Progenitor cell of endocrine pancreas (in vitro differentiated cells): ENCODE results near the gene FMN1. TPM values are rescaled to one million over a fixed set of nuclear protein-coding genes. Genes with fewer than 3 reads are reported as not detected.

Source experiments
- DNase-seq: peaks from one replicate; pipeline ENCODE4 v3.0.0; 2021; ENCODE audit warnings: low spot score; ENCODE audit not compliant: unreplicated experiment
- H3K27ac Mint-ChIP-seq: 2 replicates; pipeline ENCODE4 v1.8.0; 2021; ENCODE audit warnings: mild to moderate bottlenecking, moderate library complexity, mixed read lengths
- H3K27me3 Mint-ChIP-seq: 2 replicates; pipeline ENCODE4 v1.8.0; 2021; ENCODE audit warnings: mixed read lengths
- H3K36me3 Mint-ChIP-seq: 2 replicates; pipeline ENCODE4 v1.8.0; 2022; ENCODE audit warnings: mixed read lengths; ENCODE audit not compliant: insufficient read depth
- H3K4me1 Mint-ChIP-seq: 2 replicates; pipeline ENCODE4 v1.8.0; 2021; ENCODE audit warnings: low read depth, mixed read lengths
- H3K4me3 Mint-ChIP-seq: 2 replicates; pipeline ENCODE4 v1.8.0; 2021; ENCODE audit warnings: low read depth, mild to moderate bottlenecking, moderate library complexity, mixed read lengths
- H3K9me3 Mint-ChIP-seq: 2 replicates; pipeline ENCODE4 v1.8.0; 2021; ENCODE audit warnings: low read depth, mixed read lengths
- total RNA-seq: library from RNA; stranded (reverse); gene quantifications from 2 replicates; pipeline ENCODE4 v1.2.1, GENCODE V29; 2021
- TF ChIP-seq, protein P1 (sequence below): fragments of 200-600 bp; sonication (generic); IDR thresholded peaks from one replicate; pipeline ENCODE4 v1.5.0; 2021; ENCODE audit warnings: antibody characterized with exemption, mild to moderate bottlenecking; ENCODE audit not compliant: unreplicated experiment

The FMN1 gene
- total RNA-seq, 1 donor from 2014 or later: 0.41 TPM

DNA sequence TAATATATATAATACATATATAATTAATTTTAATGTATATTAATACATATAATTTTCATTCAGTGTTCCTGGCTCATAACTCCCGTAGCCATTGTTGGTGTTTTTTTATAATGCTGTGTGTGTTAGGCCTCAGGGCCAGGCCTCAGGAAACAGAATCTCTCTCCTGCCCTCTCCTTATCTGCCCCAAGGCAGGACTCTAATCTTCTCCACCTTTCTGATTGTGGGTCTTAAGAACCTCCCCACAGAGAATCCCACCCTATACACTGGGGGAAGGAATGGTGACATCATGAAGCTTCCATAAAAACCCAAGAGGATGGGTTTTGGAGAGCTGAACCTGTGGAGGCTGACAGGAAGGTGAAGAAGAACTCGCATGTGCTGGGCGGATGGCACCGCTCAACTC, 4.0 kb upstream of the FMN1 start:
- no peaks in the 10 kb centered on the region for H3K9me3 Mint-ChIP-seq
- peaks cover 31% of the 10 kb centered on the region for H3K4me1 Mint-ChIP-seq
- no peaks in the 10 kb centered on the region for H3K36me3 Mint-ChIP-seq
- H3K4me3 Mint-ChIP-seq: no peak overlapping the region
- DNase-seq: no peak
- H3K27me3 Mint-ChIP-seq: peaks cover 21% of the 10 kb centered on the region
- TF ChIP-seq, protein P1, sequence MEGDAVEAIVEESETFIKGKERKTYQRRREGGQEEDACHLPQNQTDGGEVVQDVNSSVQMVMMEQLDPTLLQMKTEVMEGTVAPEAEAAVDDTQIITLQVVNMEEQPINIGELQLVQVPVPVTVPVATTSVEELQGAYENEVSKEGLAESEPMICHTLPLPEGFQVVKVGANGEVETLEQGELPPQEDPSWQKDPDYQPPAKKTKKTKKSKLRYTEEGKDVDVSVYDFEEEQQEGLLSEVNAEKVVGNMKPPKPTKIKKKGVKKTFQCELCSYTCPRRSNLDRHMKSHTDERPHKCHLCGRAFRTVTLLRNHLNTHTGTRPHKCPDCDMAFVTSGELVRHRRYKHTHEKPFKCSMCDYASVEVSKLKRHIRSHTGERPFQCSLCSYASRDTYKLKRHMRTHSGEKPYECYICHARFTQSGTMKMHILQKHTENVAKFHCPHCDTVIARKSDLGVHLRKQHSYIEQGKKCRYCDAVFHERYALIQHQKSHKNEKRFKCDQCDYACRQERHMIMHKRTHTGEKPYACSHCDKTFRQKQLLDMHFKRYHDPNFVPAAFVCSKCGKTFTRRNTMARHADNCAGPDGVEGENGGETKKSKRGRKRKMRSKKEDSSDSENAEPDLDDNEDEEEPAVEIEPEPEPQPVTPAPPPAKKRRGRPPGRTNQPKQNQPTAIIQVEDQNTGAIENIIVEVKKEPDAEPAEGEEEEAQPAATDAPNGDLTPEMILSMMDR: no peak
- H3K27ac Mint-ChIP-seq: no peak overlapping the region

DNA sequence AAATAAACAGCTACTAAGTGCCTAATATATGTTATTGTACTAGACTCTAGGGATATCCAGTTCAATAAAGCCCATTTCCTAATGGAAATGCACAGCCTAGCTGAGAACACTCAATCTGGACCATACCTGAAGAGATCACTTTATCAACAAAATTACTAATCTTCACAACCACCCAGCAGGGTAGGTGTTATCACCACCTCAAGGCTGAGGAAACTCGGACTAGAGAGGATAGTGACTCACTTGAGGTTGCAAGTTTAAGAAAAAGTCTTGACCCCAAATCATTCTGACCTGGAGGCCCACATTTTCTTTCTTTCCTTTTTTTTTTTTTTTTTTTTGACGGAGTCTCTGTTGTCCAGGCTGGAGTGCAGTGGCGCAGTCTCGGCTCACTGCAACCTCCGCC, 3.1 kb upstream of the FMN1 start:
- Mint-ChIP-seq H3K4me1 (peaks cover 29% of the 10 kb centered on the region), H3K9me3 (no peaks in the 10 kb centered on the region)

DNA sequence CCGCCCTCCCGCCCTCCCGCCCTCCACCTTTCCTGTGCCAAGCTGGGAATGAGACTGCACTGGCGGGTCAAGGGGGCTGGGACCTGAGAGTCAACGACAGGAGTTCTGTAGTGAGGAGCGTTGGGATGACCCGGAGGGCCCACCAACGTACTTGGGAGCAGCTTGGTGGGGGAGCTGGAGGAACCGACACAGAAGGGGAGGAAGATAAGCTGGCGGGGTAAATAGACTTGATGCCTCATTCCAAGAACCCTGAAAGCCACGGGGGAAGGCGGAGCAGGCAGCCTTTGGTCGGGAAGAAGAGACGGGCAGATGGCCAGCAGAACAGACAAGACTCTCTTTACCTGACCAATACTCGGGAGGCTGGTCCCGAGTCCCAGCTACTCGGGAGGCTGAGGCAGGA, 277 bp downstream of the FMN1 start:
- Mint-ChIP-seq H3K27me3 (peaks cover 29% of the 10 kb centered on the region), H3K36me3 (no peaks in the 10 kb centered on the region), H3K4me1 (peaks cover 11% of the 10 kb centered on the region), H3K4me3 (peak overlapping the region; percentile 76), H3K9me3 (no peaks in the 10 kb centered on the region), H3K27ac (no peak overlapping the region)
- TF ChIP-seq, protein P1: no peak
- DNase-seq: peak; percentile 9

More for the DNA sequence above, 3.1 kb upstream of the FMN1 start:
- Mint-ChIP-seq H3K27me3 (peaks cover 29% of the 10 kb centered on the region), H3K4me3 (no peak overlapping the region), H3K36me3 (no peaks in the 10 kb centered on the region), H3K27ac (no peak overlapping the region)
- no peak for DNase-seq
- TF ChIP-seq, protein P1: no peak

DNA sequence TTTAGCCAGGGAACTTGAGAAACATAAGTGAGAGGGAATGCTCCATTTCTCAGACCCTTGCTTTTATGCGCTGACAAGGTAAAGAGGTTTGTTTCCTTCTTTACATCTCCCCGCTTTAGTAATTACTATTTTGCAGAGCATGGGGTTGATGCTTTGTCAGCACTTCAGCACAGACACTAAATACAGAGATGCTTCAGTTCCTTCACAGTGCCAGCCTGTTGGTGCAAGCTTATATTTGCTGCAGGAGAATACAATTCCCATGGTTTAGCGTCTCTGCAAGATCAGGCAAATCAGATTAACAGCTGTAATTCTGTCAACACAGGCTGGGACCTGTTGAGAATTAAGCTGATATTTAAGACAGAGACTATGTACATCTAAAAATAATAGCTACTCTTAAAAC, 2.9 kb downstream of the FMN1 start:
- Mint-ChIP-seq H3K9me3 (no peaks in the 10 kb centered on the region), H3K4me1 (peaks cover 11% of the 10 kb centered on the region), H3K4me3 (no peak overlapping the region), H3K27ac (no peak overlapping the region), H3K36me3 (no peaks in the 10 kb centered on the region), H3K27me3 (peaks cover 31% of the 10 kb centered on the region)
- no peak for DNase-seq
- TF ChIP-seq, protein P1: no peak

DNA sequence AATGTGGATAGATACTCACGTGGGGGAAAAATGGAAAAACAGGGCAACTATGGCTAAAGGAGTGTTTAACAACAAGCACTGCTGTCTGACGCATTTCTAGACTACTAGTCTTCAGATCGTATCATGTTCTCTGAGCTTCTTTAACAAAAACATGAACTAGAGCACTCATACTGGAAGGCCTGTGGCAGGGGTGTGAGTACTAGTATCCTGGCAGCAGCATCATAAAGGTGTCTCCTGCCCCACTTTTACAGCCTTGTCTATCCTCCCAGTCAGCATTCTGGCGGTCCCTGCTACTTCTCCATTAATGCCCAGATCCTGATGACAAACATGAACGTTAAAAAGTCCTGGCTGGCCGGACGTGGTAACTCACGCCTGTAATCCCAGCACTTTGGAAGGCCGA, 4.0 kb downstream of the FMN1 start:
- no peaks in the 10 kb centered on the region for H3K36me3 Mint-ChIP-seq
- H3K27me3 Mint-ChIP-seq: peaks cover 23% of the 10 kb centered on the region
- H3K27ac Mint-ChIP-seq: no peak overlapping the region
- H3K4me3 Mint-ChIP-seq: no peak overlapping the region
- no peaks in the 10 kb centered on the region for H3K9me3 Mint-ChIP-seq
- DNase-seq: no peak
- H3K4me1 Mint-ChIP-seq: peaks cover 11% of the 10 kb centered on the region
- TF ChIP-seq, protein P1: no peak
